Astrocyte of the cerebellum (primary cell): ENCODE data around the gene BSPH1.

Source experiments
- DNase-seq: peaks from one replicate; pipeline ENCODE4 v3.0.0-alpha.2; 2011; ENCODE audit warnings: low read depth
- H3K4me3 ChIP-seq: 2 replicates; pipeline ENCODE4 v1.5.1; 2011; ENCODE audit warnings: mild to moderate bottlenecking, low read depth, low read length, moderate library complexity
- CTCF ChIP-seq: IDR thresholded peaks from 2 replicates; pipeline ENCODE4 v1.5.1; 2012; ENCODE audit warnings: low read length, low read depth, moderate library complexity, mild to moderate bottlenecking; ENCODE audit errors: missing control alignments
- in situ Hi-C: cut with HindIII; loops from 2 replicates; pipeline ENCODE4 v1.10.0; 2017; ENCODE audit warnings: low sequenced_read_pairs

The BSPH1 gene

GRCh38 chr19:47992070-47992469 lies at the start of gene BSPH1:
BSPH1 (minus strand) TSS chr19:47992170; CDS start chr19:47992081, 89 bp downstream.
- DNase-seq: no peak
- in situ Hi-C loops: no loop called here

GRCh38 chr19:48036765-48037164 lies 44.8 kb upstream of the BSPH1 start:
- DNase-seq: no peak
- TF ChIP-seq CTCF: no peak
- in situ Hi-C loops: no loop called here
- H3K4me3 ChIP-seq: no peak overlapping the region

More at GRCh38 chr19:47992070-47992469, at the start of gene BSPH1:
- no peak for TF ChIP-seq CTCF
- H3K4me3 ChIP-seq: no peak within 1 kb of the TSS

- no peak for DNase-seq
- in situ Hi-C loops: no loop called here
- no peak overlapping the region for H3K4me3 ChIP-seq
- no peak for TF ChIP-seq CTCF
These were observed 41.6 kb upstream of the BSPH1 start for GRCh38 chr19:48033604-48034003.

GRCh38 chr19:48030073-48030472 lies 38.1 kb upstream of the BSPH1 start:
- no peak overlapping the region for H3K4me3 ChIP-seq
- in situ Hi-C loops: no loop called here
- no peak for DNase-seq
- TF ChIP-seq CTCF: no peak

DNA sequence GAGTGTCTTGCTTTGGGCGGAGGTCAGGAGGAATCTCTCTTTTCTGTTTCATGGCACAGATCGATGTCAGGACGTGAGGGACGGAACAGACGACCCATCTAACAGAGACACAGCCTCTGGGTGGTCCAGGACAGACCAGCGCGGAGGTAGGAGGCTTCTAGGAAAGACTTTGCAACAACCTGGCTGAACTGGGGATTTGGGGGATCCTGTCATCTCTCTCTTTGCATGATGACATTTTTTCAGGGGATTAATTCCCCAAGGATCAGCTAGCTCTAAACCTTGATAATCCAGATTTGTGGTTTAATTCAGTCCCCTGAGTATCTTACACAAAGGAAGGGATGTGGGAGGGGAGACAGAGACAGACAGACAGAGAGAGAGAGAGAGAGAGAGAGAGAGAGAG lies 37.5 kb upstream of the BSPH1 start:
- DNase-seq: no peak
- TF ChIP-seq CTCF: no peak
- H3K4me3 ChIP-seq: no peak overlapping the region
- in situ Hi-C loops: no loop called here

- in situ Hi-C loops: no loop called here
- DNase-seq: no peak
- no peak overlapping the region for H3K4me3 ChIP-seq
- TF ChIP-seq CTCF: no peak
These were observed 33.5 kb upstream of the BSPH1 start for GRCh38 chr19:48025480-48025879.

GRCh38 chr19:48023518-48023917 lies 31.5 kb upstream of the BSPH1 start:
- in situ Hi-C loops: no loop called here

More at GRCh38 chr19:48023518-48023917, 31.5 kb upstream of the BSPH1 start:
- no peak for TF ChIP-seq CTCF
- no peak overlapping the region for H3K4me3 ChIP-seq
- no peak for DNase-seq
